Measurements from ENCODE around the gene SIPA1L3. TPM values are rescaled to one million over a fixed set of nuclear protein-coding genes. Genes with fewer than 3 reads are reported as not detected.

SIPA1L3 gene
- total and polyA plus RNA-seq, 2 experiments from 2014 or later: 13.7 to 23.3 TPM

DNA sequence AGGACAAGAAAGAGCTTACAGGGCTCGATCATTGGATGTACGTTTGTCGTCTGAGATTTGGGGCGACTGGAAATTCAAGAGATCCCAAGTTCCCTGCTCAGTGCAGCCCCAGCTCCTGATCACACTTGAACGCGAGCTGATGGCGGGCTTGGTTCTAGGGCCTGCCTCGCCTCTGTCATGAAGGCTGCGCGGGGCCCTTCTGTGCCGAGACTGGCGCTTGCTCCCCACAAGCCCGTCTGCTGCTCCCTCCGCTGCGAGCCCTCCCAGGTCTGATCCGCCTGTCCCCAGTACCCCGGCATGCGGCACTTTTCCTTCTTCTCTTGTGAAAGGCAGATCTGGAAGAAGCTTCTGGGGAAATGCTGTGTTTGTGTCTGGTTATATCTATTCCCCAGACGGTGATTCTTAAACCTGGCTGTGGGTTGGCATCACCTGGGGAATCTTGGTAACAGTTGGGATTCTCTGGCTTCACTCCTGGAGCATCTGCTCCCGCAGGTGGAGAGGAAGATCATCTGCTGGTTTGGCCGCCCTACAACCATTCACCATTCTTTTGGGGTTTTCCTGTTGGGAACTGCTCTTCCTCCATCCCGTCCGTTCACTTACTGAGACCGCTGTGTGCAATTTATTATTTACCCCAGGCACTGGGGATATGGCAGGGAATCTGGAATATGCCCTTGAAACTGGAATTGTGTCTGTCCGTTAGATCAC is 43.6 kb downstream of the SIPA1L3 start:
- Histone ChIP-seq H2AFZ (no peak overlapping the region), H3K4me2 (no peak overlapping the region), H3K4me1 (ENCODE audit: insufficient read depth) (no peaks in the 10 kb centered on the region), H4K20me1 (ENCODE audit: insufficient read depth, poor library complexity, severe bottlenecking) (peaks cover 5% of the 10 kb centered on the region), H3K4me3 (no peak overlapping the region), H3K36me3 (replicated peaks; ENCODE audit: insufficient read depth, low read depth) (no peaks in the 10 kb centered on the region), H3K27ac (no peak overlapping the region), H3K9me2 (replicated peaks; ENCODE audit: insufficient read depth) (no peaks in the 10 kb centered on the region), H3K27me3 (no peaks in the 10 kb centered on the region), H3K9me3 (ENCODE audit: low read depth) (no peaks in the 10 kb centered on the region), H3K79me2 (peaks cover 83% of the 10 kb centered on the region)
- no peak for DNase-seq (ENCODE audit: low spot score)
- WGBS (ENCODE audit: low lambda C conversion rate, missing lambda C conversion rate): 98% methylated on average over 25 of the region's 25 CpGs
- no peak for TF ChIP-seq EZH2phosphoT487 (IDR thresholded peaks at IDR 0.05; ENCODE audit: low read depth, severe bottlenecking, unreplicated experiment)
- TF ChIP-seq CTCF (IDR thresholded peaks at IDR 0.05; ENCODE audit: poor library complexity): no peak
- TF ChIP-seq EZH2 (IDR thresholded peaks at IDR 0.05; ENCODE audit: borderline replicate concordance): no peak

GRCh38 chr19:37951816-37952210 is 44.8 kb downstream of the SIPA1L3 start:
- Histone ChIP-seq H3K4me3 (no peak overlapping the region), H3K4me1 (ENCODE audit: insufficient read depth) (no peaks in the 10 kb centered on the region), H4K20me1 (ENCODE audit: insufficient read depth, poor library complexity, severe bottlenecking) (peaks cover 7% of the 10 kb centered on the region), H3K4me2 (no peak overlapping the region), H3K9me3 (ENCODE audit: low read depth) (no peaks in the 10 kb centered on the region), H3K36me3 (replicated peaks; ENCODE audit: insufficient read depth, low read depth) (no peaks in the 10 kb centered on the region), H2AFZ (no peak overlapping the region), H3K79me2 (peaks cover 83% of the 10 kb centered on the region), H3K27me3 (no peaks in the 10 kb centered on the region), H3K9me2 (replicated peaks; ENCODE audit: insufficient read depth) (no peaks in the 10 kb centered on the region), H3K27ac (no peak overlapping the region)
- 78% methylated on average over 4 of the region's 4 CpGs for WGBS (ENCODE audit: low lambda C conversion rate, missing lambda C conversion rate)
- no peak for DNase-seq (ENCODE audit: low spot score)
- no peak for TF ChIP-seq CTCF (IDR thresholded peaks at IDR 0.05; ENCODE audit: poor library complexity)
- TF ChIP-seq EZH2 (IDR thresholded peaks at IDR 0.05; ENCODE audit: borderline replicate concordance): no peak
- TF ChIP-seq EZH2phosphoT487 (IDR thresholded peaks at IDR 0.05; ENCODE audit: low read depth, severe bottlenecking, unreplicated experiment): no peak

DNA sequence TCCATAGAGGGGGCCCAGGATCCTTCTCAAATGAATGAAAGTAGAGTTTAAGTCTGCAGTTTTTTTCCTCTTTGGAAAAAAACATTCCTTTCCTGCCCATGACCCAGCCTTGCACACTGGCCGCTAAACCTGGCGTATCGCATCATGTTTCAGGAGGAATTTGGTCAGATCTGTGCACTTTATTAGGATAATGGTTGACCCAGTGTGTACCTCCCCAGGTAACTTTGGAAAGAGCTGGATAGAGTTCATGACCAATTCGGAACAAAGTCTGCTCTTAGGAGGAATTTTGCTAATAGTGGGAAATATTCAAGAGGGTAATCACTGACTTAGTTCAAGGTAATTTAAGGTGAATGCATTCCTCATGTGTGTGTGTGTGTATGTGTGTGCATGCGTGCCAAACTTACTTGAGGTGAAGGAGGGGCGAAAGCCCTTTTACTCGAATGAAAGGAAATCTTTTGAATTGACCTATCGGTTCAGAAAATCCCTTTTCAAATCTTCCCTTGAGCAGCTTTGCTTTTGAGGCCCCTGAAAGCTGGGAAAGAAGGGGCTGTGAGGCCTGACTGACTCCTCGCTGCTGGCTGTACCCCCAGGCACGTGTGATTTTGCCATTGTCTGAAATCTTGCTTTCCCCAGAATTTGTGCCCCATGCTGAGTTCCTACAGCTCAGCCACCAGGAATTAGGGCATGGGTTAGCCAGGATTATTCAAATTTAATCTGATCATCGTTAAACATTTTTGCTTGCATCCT is 46.3 kb downstream of the SIPA1L3 start:
- Histone ChIP-seq H3K9me3 (ENCODE audit: low read depth) (no peaks in the 10 kb centered on the region), H3K27ac (no peak overlapping the region), H3K4me2 (no peak overlapping the region), H4K20me1 (ENCODE audit: insufficient read depth, poor library complexity, severe bottlenecking) (peaks cover 7% of the 10 kb centered on the region), H3K4me3 (no peak overlapping the region), H3K4me1 (ENCODE audit: insufficient read depth) (no peaks in the 10 kb centered on the region), H3K27me3 (no peaks in the 10 kb centered on the region), H3K36me3 (replicated peaks; ENCODE audit: insufficient read depth, low read depth) (no peaks in the 10 kb centered on the region), H3K9me2 (replicated peaks; ENCODE audit: insufficient read depth) (no peaks in the 10 kb centered on the region), H3K79me2 (peaks cover 83% of the 10 kb centered on the region), H2AFZ (no peak overlapping the region)
- DNase-seq (ENCODE audit: low spot score): no peak
- no peak for TF ChIP-seq CTCF (IDR thresholded peaks at IDR 0.05; ENCODE audit: poor library complexity)
- TF ChIP-seq EZH2 (IDR thresholded peaks at IDR 0.05; ENCODE audit: borderline replicate concordance): no peak
- TF ChIP-seq EZH2phosphoT487 (IDR thresholded peaks at IDR 0.05; ENCODE audit: low read depth, severe bottlenecking, unreplicated experiment): no peak
- WGBS (ENCODE audit: low lambda C conversion rate, missing lambda C conversion rate): 72% methylated on average over 11 of the region's 11 CpGs
